Hepatocyte (in vitro differentiated cells): ENCODE data around the gene TEX13A.

Experiments used
- EZH2 ChIP-seq: fragments of 200-600 bp; sonication (generic); IDR thresholded peaks from 2 replicates; pipeline ENCODE4 v1.6.1; 2016; ENCODE audit warnings: antibody characterized with exemption, mild to moderate bottlenecking, borderline replicate concordance
- EZH2phosphoT487 ChIP-seq: fragments of 200-600 bp; sonication (generic); IDR thresholded peaks from one replicate; pipeline ENCODE4 v1.6.1; 2018; ENCODE audit warnings: antibody characterized with exemption, mild to moderate bottlenecking, low read depth, moderate library complexity; ENCODE audit not compliant: unreplicated experiment, severe bottlenecking
- TF ChIP-seq, protein P1 (sequence below): fragments of 200-600 bp; sonication (generic); IDR thresholded peaks from 2 replicates; pipeline ENCODE4 v1.5.1; 2016; ENCODE audit warnings: antibody characterized with exemption, mild to moderate bottlenecking; ENCODE audit not compliant: poor library complexity

GRCh38 chrX:105263171-105263570 is 42.7 kb upstream of the TEX13A start:
- TF ChIP-seq, protein P1, sequence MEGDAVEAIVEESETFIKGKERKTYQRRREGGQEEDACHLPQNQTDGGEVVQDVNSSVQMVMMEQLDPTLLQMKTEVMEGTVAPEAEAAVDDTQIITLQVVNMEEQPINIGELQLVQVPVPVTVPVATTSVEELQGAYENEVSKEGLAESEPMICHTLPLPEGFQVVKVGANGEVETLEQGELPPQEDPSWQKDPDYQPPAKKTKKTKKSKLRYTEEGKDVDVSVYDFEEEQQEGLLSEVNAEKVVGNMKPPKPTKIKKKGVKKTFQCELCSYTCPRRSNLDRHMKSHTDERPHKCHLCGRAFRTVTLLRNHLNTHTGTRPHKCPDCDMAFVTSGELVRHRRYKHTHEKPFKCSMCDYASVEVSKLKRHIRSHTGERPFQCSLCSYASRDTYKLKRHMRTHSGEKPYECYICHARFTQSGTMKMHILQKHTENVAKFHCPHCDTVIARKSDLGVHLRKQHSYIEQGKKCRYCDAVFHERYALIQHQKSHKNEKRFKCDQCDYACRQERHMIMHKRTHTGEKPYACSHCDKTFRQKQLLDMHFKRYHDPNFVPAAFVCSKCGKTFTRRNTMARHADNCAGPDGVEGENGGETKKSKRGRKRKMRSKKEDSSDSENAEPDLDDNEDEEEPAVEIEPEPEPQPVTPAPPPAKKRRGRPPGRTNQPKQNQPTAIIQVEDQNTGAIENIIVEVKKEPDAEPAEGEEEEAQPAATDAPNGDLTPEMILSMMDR = no peak
- TF ChIP-seq EZH2phosphoT487 (no peak), EZH2 (no peak)
